DOHH2 (cell line): ENCODE results near the gene UXT.

Source experiments
- H3F3A ChIP-seq: fragments of 200-600 bp; sonication (generic), shearing (Covaris generic); 2 replicates; pipeline ENCODE4 v1.6.0; 2016; ENCODE audit warnings: antibody characterized with exemption, mild to moderate bottlenecking; ENCODE audit not compliant: control insufficient read depth, insufficient read depth
- H3K27ac ChIP-seq: fragments of 200-600 bp; sonication (generic); 2 replicates; pipeline ENCODE4 v1.5.1; 2014; ENCODE audit warnings: low read depth, mild to moderate bottlenecking, low read length, moderate library complexity
- H3K27me3 ChIP-seq: fragments of 200-600 bp; sonication (generic); 2 replicates; pipeline ENCODE4 v1.6.1; 2014; ENCODE audit warnings: mild to moderate bottlenecking, low read length, mixed read lengths; ENCODE audit not compliant: control insufficient read depth
- H3K36me3 ChIP-seq: fragments of 200-600 bp; sonication (generic); 2 replicates; pipeline ENCODE4 v1.6.1; 2014; ENCODE audit warnings: mild to moderate bottlenecking, low read length, moderate library complexity, mixed read lengths; ENCODE audit not compliant: control insufficient read depth
- H3K4me1 ChIP-seq: fragments of 200-600 bp; sonication (generic); 2 replicates; pipeline ENCODE4 v1.6.1; 2014; ENCODE audit warnings: mild to moderate bottlenecking, low read length, mixed read lengths; ENCODE audit not compliant: control insufficient read depth
- H3K4me2 ChIP-seq: fragments of 200-600 bp; sonication (generic); 2 replicates; pipeline ENCODE4 v1.6.0; 2014; ENCODE audit warnings: mild to moderate bottlenecking, low read length, moderate library complexity
- H3K4me3 ChIP-seq: fragments of 200-600 bp; sonication (generic); 2 replicates; pipeline ENCODE4 v1.5.1; 2014; ENCODE audit warnings: mild to moderate bottlenecking, low read length, mixed read lengths
- H3K79me2 ChIP-seq: fragments of 200-600 bp; sonication (generic); 2 replicates; pipeline ENCODE4 v1.6.1; 2014; ENCODE audit warnings: mild to moderate bottlenecking, low read length, mixed read lengths; ENCODE audit not compliant: control insufficient read depth
- H3K9me2 ChIP-seq: fragments of 200-600 bp; sonication (generic); replicated peaks from 2 replicates; pipeline ENCODE4 v1.6.1; 2014; ENCODE audit warnings: mild to moderate bottlenecking, low read length, mixed read lengths; ENCODE audit not compliant: control insufficient read depth
- H3K9me3 ChIP-seq: fragments of 200-600 bp; sonication (generic); 2 replicates; pipeline ENCODE4 v1.6.1; 2014; ENCODE audit warnings: antibody characterized with exemption, low read length, mixed read lengths; ENCODE audit not compliant: control insufficient read depth, insufficient read depth
- H4K20me1 ChIP-seq: fragments of 200-600 bp; sonication (generic); 2 replicates; pipeline ENCODE4 v1.6.0; 2014; ENCODE audit warnings: low read depth, mild to moderate bottlenecking, antibody characterized with exemption, low read length, moderate library complexity; ENCODE audit not compliant: control insufficient read depth, insufficient read depth
- CTCF ChIP-seq: fragments of 200-600 bp; sonication (generic); IDR thresholded peaks from one replicate; pipeline ENCODE4 v1.5.1; 2014; ENCODE audit warnings: antibody characterized with exemption, mild to moderate bottlenecking, low read depth, low read length; ENCODE audit not compliant: poor library complexity, severe bottlenecking
- EZH2phosphoT487 ChIP-seq: fragments of 200-600 bp; sonication (generic); IDR thresholded peaks from 2 replicates; pipeline ENCODE4 v1.6.1; 2017; ENCODE audit warnings: borderline replicate concordance, mild to moderate bottlenecking, antibody characterized with exemption, low read length, moderate library complexity, mixed read lengths

Gene UXT

GRCh38 chrX:47651043-47651905, 7.7 kb downstream of the UXT start:
- Histone ChIP-seq H3K27me3 (no peaks in the 10 kb centered on the region), H3K36me3 (peaks cover 32% of the 10 kb centered on the region), H3K27ac (0 out of 2 replicates have a peak overlapping the region, but pooled peaks have one; percentile 12), H3K9me3 (no peaks in the 10 kb centered on the region), H3K4me2 (peak overlapping the region; percentile 85), H4K20me1 (no peaks in the 10 kb centered on the region), H3K9me2 (no peaks in the 10 kb centered on the region), H3K4me1 (peaks cover 20% of the 10 kb centered on the region), H3F3A (no peaks in the 10 kb centered on the region), H3K79me2 (peaks cover 34% of the 10 kb centered on the region), H3K4me3 (peak overlapping the region; percentile 72)
- TF ChIP-seq CTCF (no peak), EZH2phosphoT487 (no peak)

- H3K9me3 ChIP-seq = no peaks in the 10 kb centered on the region
- no peaks in the 10 kb centered on the region for H3F3A ChIP-seq
- no peaks in the 10 kb centered on the region for H4K20me1 ChIP-seq
- H3K27ac ChIP-seq = peak within 1 kb of the TSS; percentile 34; the same call in 1 of the 2 replicates
- TF ChIP-seq EZH2phosphoT487 = no peak
- TF ChIP-seq CTCF = no peak
- H3K4me1 ChIP-seq = peaks cover 20% of the 10 kb centered on the region
- H3K4me3 ChIP-seq = peak within 1 kb of the TSS; percentile 91
- H3K4me2 ChIP-seq = peak within 1 kb of the TSS; percentile 85
- peaks cover 38% of the 10 kb centered on the region for H3K79me2 ChIP-seq
- H3K9me2 ChIP-seq = no peaks in the 10 kb centered on the region
- H3K36me3 ChIP-seq = peaks cover 23% of the 10 kb centered on the region
- H3K27me3 ChIP-seq = no peaks in the 10 kb centered on the region
These were observed 8.6 kb downstream of the UXT start, which contains the start of gene ELK1 for GRCh38 chrX:47650164-47651042. Gene ELK1, minus strand, starts transcription at chrX:47650563. Its CDS starts 9,122 bp downstream, at chrX:47641441.

GRCh38 chrX:47649781-47650163, 9.2 kb downstream of the UXT start:
- H3K4me3 ChIP-seq = peak overlapping the region; percentile 91
- no peaks in the 10 kb centered on the region for H3K9me3 ChIP-seq
- no peaks in the 10 kb centered on the region for H4K20me1 ChIP-seq
- H3K9me2 ChIP-seq = no peaks in the 10 kb centered on the region
- H3K27ac ChIP-seq = no peak overlapping the region
- TF ChIP-seq EZH2phosphoT487 = no peak
- TF ChIP-seq CTCF = no peak
- peaks cover 20% of the 10 kb centered on the region for H3K4me1 ChIP-seq
- H3F3A ChIP-seq = no peaks in the 10 kb centered on the region
- H3K79me2 ChIP-seq = peaks cover 43% of the 10 kb centered on the region
- H3K36me3 ChIP-seq = peaks cover 20% of the 10 kb centered on the region
- peak overlapping the region; percentile 83 for H3K4me2 ChIP-seq
- H3K27me3 ChIP-seq = no peaks in the 10 kb centered on the region
